ENCODE data around the gene NCKAP5.

GRCh38 chr2:133312038-133312729 is 256.1 kb downstream of the NCKAP5 start:
- no peak for TF ChIP-seq CTCF (IDR thresholded peaks at IDR 0.05; ENCODE audit: low read depth, low read length)
- no peak for TF ChIP-seq MAX (IDR thresholded peaks at IDR 0.05; ENCODE audit: low read depth, low read length)
- no peak for TF ChIP-seq POLR2A (IDR thresholded peaks at IDR 0.05; ENCODE audit: extremely low read depth, insufficient read length)

Measured in NB4 (cell line).